ENCODE results near the gene MAPK11.

DNA sequence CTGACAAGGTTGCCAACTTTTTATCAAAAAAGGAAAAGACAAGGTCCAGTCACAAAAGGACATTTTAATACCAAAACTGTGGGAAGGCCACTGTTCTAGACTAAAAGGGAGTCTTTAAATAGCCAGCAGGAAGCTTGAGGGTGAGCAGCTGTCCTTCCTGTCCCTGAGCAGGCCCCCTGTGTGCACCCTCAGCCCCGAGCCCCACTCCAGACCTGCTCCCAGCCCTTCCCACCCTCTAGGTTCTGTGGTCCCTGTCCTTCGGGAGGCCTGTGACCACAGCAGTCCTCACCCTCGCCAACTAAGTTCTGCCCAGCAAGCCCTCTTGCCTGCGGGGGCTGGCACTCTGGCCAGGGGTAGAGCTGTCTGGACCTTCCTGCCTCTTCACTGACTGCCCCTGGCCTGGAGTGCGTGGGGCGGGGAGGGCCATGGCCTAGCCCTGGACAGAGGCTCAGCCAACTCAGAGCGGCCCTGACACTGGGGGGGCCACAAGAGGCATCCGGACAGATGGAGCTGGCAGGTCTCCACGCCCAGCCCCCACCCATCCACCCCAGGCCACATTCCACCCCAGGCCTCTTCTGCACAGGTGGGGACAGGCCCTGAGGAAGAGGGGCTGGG, 38.9 kb upstream of the MAPK11 start:
- TF ChIP-seq, protein P1, sequence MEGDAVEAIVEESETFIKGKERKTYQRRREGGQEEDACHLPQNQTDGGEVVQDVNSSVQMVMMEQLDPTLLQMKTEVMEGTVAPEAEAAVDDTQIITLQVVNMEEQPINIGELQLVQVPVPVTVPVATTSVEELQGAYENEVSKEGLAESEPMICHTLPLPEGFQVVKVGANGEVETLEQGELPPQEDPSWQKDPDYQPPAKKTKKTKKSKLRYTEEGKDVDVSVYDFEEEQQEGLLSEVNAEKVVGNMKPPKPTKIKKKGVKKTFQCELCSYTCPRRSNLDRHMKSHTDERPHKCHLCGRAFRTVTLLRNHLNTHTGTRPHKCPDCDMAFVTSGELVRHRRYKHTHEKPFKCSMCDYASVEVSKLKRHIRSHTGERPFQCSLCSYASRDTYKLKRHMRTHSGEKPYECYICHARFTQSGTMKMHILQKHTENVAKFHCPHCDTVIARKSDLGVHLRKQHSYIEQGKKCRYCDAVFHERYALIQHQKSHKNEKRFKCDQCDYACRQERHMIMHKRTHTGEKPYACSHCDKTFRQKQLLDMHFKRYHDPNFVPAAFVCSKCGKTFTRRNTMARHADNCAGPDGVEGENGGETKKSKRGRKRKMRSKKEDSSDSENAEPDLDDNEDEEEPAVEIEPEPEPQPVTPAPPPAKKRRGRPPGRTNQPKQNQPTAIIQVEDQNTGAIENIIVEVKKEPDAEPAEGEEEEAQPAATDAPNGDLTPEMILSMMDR (optimal IDR thresholded peaks at IDR 0.05 in 1 of 3, IDR thresholded peaks at IDR 0.05 in 1 of 3, conservative IDR thresholded peaks at IDR 0.05 in 1 of 3; ENCODE audit: extremely low read depth in 1 of 3, insufficient read depth in 2 of 3, low read length in 3 of 3) = no peak
- TF ChIP-seq EZH2 (IDR thresholded peaks at IDR 0.05; ENCODE audit: low read length) = no peak

All from keratinocyte (primary cell).